Osteoblast (primary cell): ENCODE results near the gene IQCH. TPM values are rescaled to one million over a fixed set of nuclear protein-coding genes. Genes with fewer than 3 reads are reported as not detected.

ENCODE experiments used
- DNase-seq: peaks from one replicate; pipeline ENCODE4 v3.0.0; 2011; ENCODE audit warnings: low spot score, mixed read lengths; ENCODE audit not compliant: insufficient read length; ENCODE audit errors: missing footprints
- H2AFZ ChIP-seq: 2 replicates; pipeline ENCODE4 v1.6.0; 2011; ENCODE audit warnings: mild to moderate bottlenecking, low read length
- H3K27ac ChIP-seq: 2 replicates; pipeline ENCODE4 v1.5.1; 2011; ENCODE audit warnings: mild to moderate bottlenecking, low read depth, low read length, moderate library complexity
- H3K27me3 ChIP-seq: 2 replicates; pipeline ENCODE4 v1.6.0; 2012; ENCODE audit warnings: mild to moderate bottlenecking, control low read depth, inconsistent platforms, low read length, moderate library complexity; ENCODE audit not compliant: insufficient read depth
- H3K36me3 ChIP-seq: 2 replicates; pipeline ENCODE4 v1.5.1; 2011; ENCODE audit warnings: mild to moderate bottlenecking, low read length, control low read depth, moderate library complexity; ENCODE audit not compliant: insufficient read depth
- H3K4me1 ChIP-seq: 2 replicates; pipeline ENCODE4 v1.5.1; 2011; ENCODE audit warnings: mild to moderate bottlenecking, low read length, control low read depth, moderate library complexity; ENCODE audit not compliant: insufficient read depth
- H3K4me2 ChIP-seq: 2 replicates; pipeline ENCODE4 v1.6.0; 2011; ENCODE audit warnings: mild to moderate bottlenecking, low read length; ENCODE audit not compliant: insufficient read depth
- H3K4me3 ChIP-seq: fragments of 200-600 bp; sonication (generic); 3 replicates; pipeline ENCODE4 v1.5.1; 2012; ENCODE audit warnings: mild to moderate bottlenecking, low read length, inconsistent platforms; ENCODE audit not compliant: insufficient read depth
- H3K79me2 ChIP-seq: 2 replicates; pipeline ENCODE4 v1.6.0; 2012; ENCODE audit warnings: mild to moderate bottlenecking, low read length, control low read depth, inconsistent platforms; ENCODE audit not compliant: insufficient read depth
- H3K9me3 ChIP-seq: 2 replicates; pipeline ENCODE4 v1.5.1; 2011; ENCODE audit warnings: low read depth, low read length, control low read depth
- H4K20me1 ChIP-seq: 2 replicates; pipeline ENCODE4 v1.6.0; 2012; ENCODE audit warnings: mild to moderate bottlenecking, low read length, control low read depth; ENCODE audit not compliant: insufficient read depth
- CTCF ChIP-seq: IDR thresholded peaks from 2 replicates; pipeline ENCODE4 v1.5.1; 2011; ENCODE audit warnings: mild to moderate bottlenecking, low read depth, low read length, moderate library complexity; ENCODE audit errors: extremely low read depth
- total RNA-seq: library from RNA; depleted of rRNA; stranded (reverse); fragments of >200 nt; gene quantifications from 2 replicates; pipeline ENCODE4 v1.2.3, GENCODE V29; 2012

The IQCH gene
- total RNA-seq, 1 donor, result 5.8 TPM

- Histone ChIP-seq H3K27ac (peak overlapping the region; percentile 89), H3K79me2 (peaks cover 39% of the 10 kb centered on the region), H3K4me2 (peak overlapping the region; percentile 92), H2AFZ (peak overlapping the region; percentile 93), H3K9me3 (no peaks in the 10 kb centered on the region), H3K27me3 (no peaks in the 10 kb centered on the region), H3K36me3 (no peaks in the 10 kb centered on the region), H4K20me1 (peaks cover 17% of the 10 kb centered on the region), H3K4me3 (peak overlapping the region; percentile 95), H3K4me1 (peaks cover 24% of the 10 kb centered on the region)
- no peak for TF ChIP-seq CTCF
- DNase-seq, result peak; percentile 54
These were observed 265.9 kb downstream of the IQCH start for GRCh38 chr15:67520321-67521028.

- peak; percentile 98 for DNase-seq
- Histone ChIP-seq H3K4me1 (peaks cover 24% of the 10 kb centered on the region), H3K36me3 (peaks cover 1% of the 10 kb centered on the region), H4K20me1 (peaks cover 23% of the 10 kb centered on the region), H3K27me3 (no peaks in the 10 kb centered on the region), H3K27ac (peak within 1 kb of the TSS; percentile 89), H2AFZ (peak within 1 kb of the TSS; percentile 96), H3K79me2 (peaks cover 47% of the 10 kb centered on the region), H3K4me2 (peak within 1 kb of the TSS; percentile 92), H3K9me3 (no peaks in the 10 kb centered on the region), H3K4me3 (peak within 1 kb of the TSS; percentile 95)
- TF ChIP-seq CTCF, result no peak
These were observed 266.6 kb downstream of the IQCH start, which contains the start of gene C15orf61 for GRCh38 chr15:67521029-67521782. TSS of gene C15orf61 (plus strand) at chr15:67521131. CDS start at chr15:67521249, 118 bp downstream.

GRCh38 chr15:67521783-67522568 is 267.4 kb downstream of the IQCH start:
- peak; percentile 71 for DNase-seq
- Histone ChIP-seq H4K20me1 (peaks cover 30% of the 10 kb centered on the region), H3K27ac (peak overlapping the region; percentile 89), H3K27me3 (no peaks in the 10 kb centered on the region), H3K4me1 (peaks cover 24% of the 10 kb centered on the region), H3K9me3 (no peaks in the 10 kb centered on the region), H3K79me2 (peaks cover 54% of the 10 kb centered on the region), H3K36me3 (peaks cover 9% of the 10 kb centered on the region), H3K4me3 (peak overlapping the region; percentile 95), H2AFZ (peak overlapping the region; percentile 96), H3K4me2 (peak overlapping the region; percentile 92)
- TF ChIP-seq CTCF, result no peak
